ENCODE measurements around the gene MALRD1.

The MALRD1 gene

DNA sequence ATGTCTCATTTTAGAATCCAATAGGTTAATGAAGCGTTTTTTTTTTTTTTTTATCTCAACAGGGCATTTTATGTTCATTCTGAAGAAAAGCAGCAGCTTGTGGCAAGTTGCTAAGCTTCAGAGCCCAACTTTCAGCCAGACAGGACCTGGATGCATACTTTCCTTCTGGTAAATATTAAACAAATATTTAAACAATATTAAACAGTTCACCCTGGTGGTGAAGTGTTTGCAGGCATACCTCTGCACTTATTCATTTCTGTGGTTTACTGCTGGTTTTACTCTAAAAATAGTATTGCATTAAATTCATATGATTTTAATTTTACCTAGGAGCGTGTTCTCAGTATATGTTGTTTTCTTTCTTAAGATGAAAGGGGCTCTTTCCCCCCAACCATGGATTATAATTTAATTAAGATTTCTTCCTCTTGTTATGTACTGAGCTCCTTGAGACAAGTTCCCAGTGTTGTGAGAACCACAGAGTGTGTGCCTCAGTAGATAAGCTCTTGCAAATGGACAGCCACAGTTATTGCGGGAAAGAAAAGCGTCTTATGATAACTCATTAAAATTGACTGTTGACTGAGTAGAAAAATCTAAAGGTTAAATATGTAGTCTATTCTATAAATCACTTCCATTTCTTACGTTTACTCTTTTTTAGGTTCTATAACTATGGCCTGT lies 155.8 kb downstream of the MALRD1 start:
- Mint-ChIP-seq H3K9me3 (peaks cover 0 to 8% of the 10 kb centered on the region in 2 donors), H3K27me3 (no peaks in the 10 kb centered on the region), H3K4me1 (ENCODE audit: low read depth in 2 of 2) (no peaks in the 10 kb centered on the region), H3K4me3 (no peak overlapping the region), H3K27ac (no peak overlapping the region), H3K36me3 (ENCODE audit: insufficient read depth) (no peaks in the 10 kb centered on the region)
- DNase-seq (no peak), ATAC-seq (replicated peaks) (no peak)

DNA sequence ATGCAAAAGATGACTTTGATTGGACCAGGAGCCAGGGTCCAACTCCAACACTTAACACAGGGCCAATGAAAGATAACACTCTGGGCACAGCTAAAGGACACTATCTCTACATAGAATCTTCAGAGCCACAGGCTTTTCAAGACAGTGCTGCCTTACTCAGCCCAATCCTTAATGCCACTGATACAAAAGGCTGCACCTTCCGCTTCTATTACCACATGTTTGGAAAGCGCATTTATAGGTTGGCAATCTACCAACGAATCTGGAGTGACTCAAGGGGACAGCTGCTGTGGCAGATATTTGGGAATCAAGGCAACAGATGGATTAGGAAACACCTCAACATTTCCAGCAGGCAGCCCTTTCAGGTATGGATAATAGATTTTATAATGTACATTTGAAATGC lies 160.7 kb downstream of the MALRD1 start:
- no peak for DNase-seq
- Mint-ChIP-seq H3K27me3 (no peaks in the 10 kb centered on the region), H3K36me3 (ENCODE audit: insufficient read depth) (no peaks in the 10 kb centered on the region), H3K4me1 (ENCODE audit: low read depth in 2 of 2) (no peaks in the 10 kb centered on the region), H3K27ac (no peak overlapping the region), H3K4me3 (no peak overlapping the region), H3K9me3 (peaks cover 0 to 7% of the 10 kb centered on the region in 2 donors)
- ATAC-seq (replicated peaks), result no peak

DNA sequence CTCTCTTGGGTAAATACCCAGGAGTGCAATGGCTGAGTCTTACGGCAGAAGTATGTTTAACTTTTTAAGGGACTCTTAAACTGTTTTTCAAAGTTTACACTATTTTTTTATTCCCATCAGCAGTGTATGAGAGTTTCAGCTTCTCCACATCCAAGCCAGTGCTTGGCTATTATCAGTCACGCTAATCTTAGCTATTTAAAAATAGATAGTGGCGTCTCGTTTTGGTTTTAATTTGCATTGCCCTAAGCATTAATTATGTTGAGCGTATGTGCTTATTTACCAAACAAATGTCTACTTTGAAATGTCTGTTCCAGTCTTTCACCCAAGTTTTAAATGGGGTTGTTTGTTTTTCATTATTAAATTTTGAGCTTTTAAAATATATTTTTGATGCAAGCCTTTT lies 164.0 kb downstream of the MALRD1 start:
- ATAC-seq (replicated peaks) (no peak), DNase-seq (no peak)
- Mint-ChIP-seq H3K4me3 (no peak overlapping the region), H3K27ac (no peak overlapping the region), H3K27me3 (no peaks in the 10 kb centered on the region), H3K4me1 (ENCODE audit: low read depth in 2 of 2) (no peaks in the 10 kb centered on the region), H3K36me3 (ENCODE audit: insufficient read depth) (no peaks in the 10 kb centered on the region), H3K9me3 (peaks cover 0 to 14% of the 10 kb centered on the region in 2 donors)

- ATAC-seq (replicated peaks) (no peak), DNase-seq (no peak)
- no peaks in the 10 kb centered on the region for H3K36me3 Mint-ChIP-seq (ENCODE audit: insufficient read depth)
- no peaks in the 10 kb centered on the region for H3K4me1 Mint-ChIP-seq (ENCODE audit: low read depth in 2 of 2)
- H3K27me3 Mint-ChIP-seq, result no peaks in the 10 kb centered on the region
- H3K27ac Mint-ChIP-seq, result no peak overlapping the region
- no peak overlapping the region for H3K4me3 Mint-ChIP-seq
- H3K9me3 Mint-ChIP-seq, result peaks cover 11% of the 10 kb centered on the region in 2 donors
These were observed 172.6 kb downstream of the MALRD1 start for GRCh38 chr10:19221216-19221615.

- no peak for ATAC-seq (replicated peaks)
- Mint-ChIP-seq H3K4me3 (no peak overlapping the region), H3K36me3 (ENCODE audit: insufficient read depth) (no peaks in the 10 kb centered on the region), H3K9me3 (peaks cover 5 to 16% of the 10 kb centered on the region in 2 donors), H3K27me3 (no peaks in the 10 kb centered on the region), H3K4me1 (ENCODE audit: low read depth in 2 of 2) (no peaks in the 10 kb centered on the region), H3K27ac (no peak overlapping the region)
- no peak for DNase-seq
These were observed 177.4 kb downstream of the MALRD1 start for GRCh38 chr10:19226025-19226424.

DNA sequence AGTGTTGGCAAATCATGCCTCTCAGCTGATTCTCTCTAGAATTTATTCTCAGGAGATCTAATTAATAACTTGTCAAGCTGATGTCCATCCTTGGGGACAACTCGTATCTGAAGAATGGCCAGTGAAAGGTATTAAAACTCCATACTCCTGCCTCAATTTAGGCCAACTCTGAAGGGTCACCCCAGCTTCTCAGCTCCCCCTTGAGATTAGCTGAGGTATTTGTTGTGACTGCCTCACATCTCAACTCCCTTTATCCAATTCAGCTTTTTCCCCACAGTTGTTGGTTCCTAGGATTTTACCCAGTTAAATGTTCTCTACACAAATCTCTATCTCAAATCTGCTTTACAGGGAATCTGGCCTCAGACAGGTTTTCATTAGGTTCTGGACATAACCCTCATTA lies 182.4 kb downstream of the MALRD1 start:
- no peak for DNase-seq

DNA sequence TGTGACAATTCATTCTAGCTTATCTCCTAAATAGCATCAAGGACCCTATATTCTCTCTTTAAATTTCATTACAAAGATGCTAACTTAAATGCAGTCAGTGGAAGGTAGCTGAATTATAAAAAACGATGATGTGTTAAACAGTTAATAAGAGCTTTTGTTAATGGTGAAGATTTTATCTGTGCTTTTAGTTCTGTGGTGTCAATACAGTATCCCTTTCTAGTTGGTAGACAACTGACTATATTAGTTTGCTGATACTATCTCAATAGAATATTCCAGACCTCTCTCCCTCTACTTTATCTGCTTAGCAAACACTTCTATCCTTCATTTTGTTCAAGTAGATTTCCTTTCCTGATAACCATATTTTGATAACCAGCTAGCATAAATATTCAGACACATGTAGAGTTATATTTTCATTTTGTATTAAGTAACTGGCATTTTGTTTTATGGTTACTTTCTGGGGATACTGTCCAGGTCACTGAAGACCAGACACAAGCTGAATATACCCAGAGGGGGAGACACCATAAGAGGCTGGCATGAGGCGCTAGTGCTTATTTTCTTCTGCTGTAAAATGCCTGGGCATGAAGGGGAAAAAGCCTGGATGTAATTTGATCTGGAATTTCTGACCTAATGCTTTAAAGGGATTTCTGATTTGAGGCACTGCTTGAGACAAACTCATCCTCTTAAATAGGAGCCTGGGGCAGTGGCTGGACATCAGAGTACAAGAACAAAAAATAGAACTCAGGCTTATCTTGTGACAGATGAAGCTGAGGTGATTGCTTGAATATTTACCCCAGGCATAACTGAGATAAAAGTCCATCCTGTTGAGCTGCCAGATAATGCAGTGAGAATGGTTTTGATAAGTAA lies 197.5 kb downstream of the MALRD1 start:
- Mint-ChIP-seq H3K27me3 (no peaks in the 10 kb centered on the region), H3K4me1 (ENCODE audit: low read depth in 2 of 2) (no peaks in the 10 kb centered on the region), H3K36me3 (ENCODE audit: insufficient read depth) (no peaks in the 10 kb centered on the region), H3K4me3 (no peak overlapping the region), H3K9me3 (peaks cover 7 to 9% of the 10 kb centered on the region in 2 donors), H3K27ac (no peak overlapping the region)
- DNase-seq, result no peak
- ATAC-seq (replicated peaks), result no peak

More for the DNA sequence above, 182.4 kb downstream of the MALRD1 start:
- no peaks in the 10 kb centered on the region for H3K27me3 Mint-ChIP-seq
- H3K4me3 Mint-ChIP-seq, result no peak overlapping the region
- H3K36me3 Mint-ChIP-seq (ENCODE audit: insufficient read depth), result no peaks in the 10 kb centered on the region
- H3K27ac Mint-ChIP-seq, result peak overlapping the region in 1 of 2 donors; percentile 41
- peaks cover 5 to 15% of the 10 kb centered on the region in 2 donors for H3K9me3 Mint-ChIP-seq
- no peaks in the 10 kb centered on the region for H3K4me1 Mint-ChIP-seq (ENCODE audit: low read depth in 2 of 2)
- ATAC-seq (replicated peaks), result no peak

GRCh38 chr10:19247843-19248242 lies 199.2 kb downstream of the MALRD1 start:
- H3K27me3 Mint-ChIP-seq, result no peaks in the 10 kb centered on the region
- no peaks in the 10 kb centered on the region for H3K36me3 Mint-ChIP-seq (ENCODE audit: insufficient read depth)
- no peak overlapping the region for H3K27ac Mint-ChIP-seq
- no peaks in the 10 kb centered on the region for H3K4me1 Mint-ChIP-seq (ENCODE audit: low read depth in 2 of 2)
- ATAC-seq (replicated peaks) (no peak), DNase-seq (no peak)
- peaks cover 4 to 8% of the 10 kb centered on the region in 2 donors for H3K9me3 Mint-ChIP-seq
- H3K4me3 Mint-ChIP-seq, result no peak overlapping the region

DNA sequence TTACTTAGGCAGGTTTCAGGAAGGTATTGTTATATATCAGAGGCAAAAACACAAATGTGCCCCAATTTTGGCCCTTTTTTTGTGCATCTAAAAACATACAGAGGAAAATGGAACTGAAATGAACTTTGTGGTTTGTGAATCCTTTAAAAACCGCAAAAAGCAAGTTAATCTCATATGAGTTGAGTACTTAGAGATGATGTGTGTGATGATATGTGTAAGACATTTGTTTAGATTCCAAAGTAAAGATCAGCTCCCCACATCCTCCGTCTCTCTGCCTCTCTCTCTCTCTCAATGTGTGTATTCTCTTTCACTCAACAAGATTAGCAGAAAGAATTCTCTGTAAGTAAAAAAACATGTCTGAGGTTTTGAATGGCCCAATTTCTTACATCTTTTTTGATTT lies 201.9 kb downstream of the MALRD1 start:
- no peak for DNase-seq
- no peak overlapping the region for H3K4me3 Mint-ChIP-seq

DNA sequence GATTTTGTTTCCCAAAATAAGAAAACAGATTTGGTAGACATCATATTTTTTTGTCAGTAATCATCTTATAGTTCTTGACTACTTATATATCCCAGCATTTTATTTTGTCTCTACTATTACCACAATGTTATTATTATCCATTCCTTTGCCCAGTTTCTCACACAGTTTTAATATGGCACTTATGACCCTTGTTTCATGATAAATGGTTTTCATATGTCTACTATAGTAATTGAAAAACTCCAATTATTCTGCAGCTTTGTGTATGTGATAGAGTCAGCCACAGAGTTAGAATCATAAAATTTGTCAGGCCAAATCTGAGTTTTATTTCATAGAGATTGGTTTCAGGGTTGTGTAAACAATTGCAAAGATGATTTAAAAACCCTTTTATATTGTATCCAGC lies 203.9 kb downstream of the MALRD1 start:
- Mint-ChIP-seq H3K27me3 (no peaks in the 10 kb centered on the region), H3K4me3 (no peak overlapping the region), H3K9me3 (peaks cover 0 to 4% of the 10 kb centered on the region in 2 donors), H3K4me1 (ENCODE audit: low read depth in 2 of 2) (no peaks in the 10 kb centered on the region), H3K27ac (no peak overlapping the region), H3K36me3 (ENCODE audit: insufficient read depth) (no peaks in the 10 kb centered on the region)
- ATAC-seq (replicated peaks) (no peak), DNase-seq (no peak)

More for the DNA sequence above, 201.9 kb downstream of the MALRD1 start:
- Mint-ChIP-seq H3K9me3 (peaks cover 0 to 9% of the 10 kb centered on the region in 2 donors), H3K27ac (no peak overlapping the region), H3K27me3 (no peaks in the 10 kb centered on the region), H3K4me1 (ENCODE audit: low read depth in 2 of 2) (no peaks in the 10 kb centered on the region), H3K36me3 (ENCODE audit: insufficient read depth) (no peaks in the 10 kb centered on the region)
- ATAC-seq (replicated peaks), result no peak

DNA sequence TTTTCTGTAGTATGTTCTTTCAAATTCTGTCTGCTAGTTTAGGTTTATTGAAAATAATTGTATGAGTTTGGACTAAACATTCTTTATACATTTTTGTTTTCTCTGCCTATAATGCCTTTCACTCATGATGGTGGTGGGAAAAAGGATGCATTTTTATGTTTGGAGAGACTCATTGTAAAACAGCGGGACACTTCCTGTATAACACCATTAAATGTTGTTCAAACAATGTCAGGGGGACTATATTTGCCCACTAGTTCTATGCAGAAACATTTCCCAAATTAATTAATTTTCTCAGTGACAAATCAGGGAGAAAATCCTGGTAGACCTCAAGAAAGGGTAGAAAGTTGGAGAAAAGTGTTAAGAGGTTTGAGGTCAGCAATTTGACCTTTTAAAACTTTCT lies 207.7 kb downstream of the MALRD1 start:
- no peak overlapping the region for H3K4me3 Mint-ChIP-seq
- no peaks in the 10 kb centered on the region for H3K4me1 Mint-ChIP-seq (ENCODE audit: low read depth in 2 of 2)
- H3K9me3 Mint-ChIP-seq, result peaks cover 0 to 4% of the 10 kb centered on the region in 2 donors
- no peak overlapping the region for H3K27ac Mint-ChIP-seq
- ATAC-seq (replicated peaks) (no peak), DNase-seq (no peak)
- no peaks in the 10 kb centered on the region for H3K27me3 Mint-ChIP-seq
- H3K36me3 Mint-ChIP-seq (ENCODE audit: insufficient read depth), result no peaks in the 10 kb centered on the region

- ATAC-seq (replicated peaks) (no peak), DNase-seq (no peak)
- Mint-ChIP-seq H3K4me1 (ENCODE audit: low read depth in 2 of 2) (no peaks in the 10 kb centered on the region), H3K4me3 (no peak overlapping the region), H3K9me3 (peaks cover 5 to 9% of the 10 kb centered on the region in 2 donors), H3K27me3 (no peaks in the 10 kb centered on the region), H3K27ac (no peak overlapping the region), H3K36me3 (ENCODE audit: insufficient read depth) (peaks cover 3% of the 10 kb centered on the region)
These were observed 214.7 kb downstream of the MALRD1 start for GRCh38 chr10:19263262-19263661.

- Mint-ChIP-seq H3K27ac (no peak overlapping the region), H3K27me3 (no peaks in the 10 kb centered on the region), H3K9me3 (peaks cover 1 to 7% of the 10 kb centered on the region in 2 donors), H3K4me3 (no peak overlapping the region), H3K4me1 (ENCODE audit: low read depth in 2 of 2) (no peaks in the 10 kb centered on the region), H3K36me3 (ENCODE audit: insufficient read depth) (no peaks in the 10 kb centered on the region)
- DNase-seq (no peak), ATAC-seq (replicated peaks) (no peak)
These were observed 234.7 kb downstream of the MALRD1 start for GRCh38 chr10:19283285-19283684.

DNA sequence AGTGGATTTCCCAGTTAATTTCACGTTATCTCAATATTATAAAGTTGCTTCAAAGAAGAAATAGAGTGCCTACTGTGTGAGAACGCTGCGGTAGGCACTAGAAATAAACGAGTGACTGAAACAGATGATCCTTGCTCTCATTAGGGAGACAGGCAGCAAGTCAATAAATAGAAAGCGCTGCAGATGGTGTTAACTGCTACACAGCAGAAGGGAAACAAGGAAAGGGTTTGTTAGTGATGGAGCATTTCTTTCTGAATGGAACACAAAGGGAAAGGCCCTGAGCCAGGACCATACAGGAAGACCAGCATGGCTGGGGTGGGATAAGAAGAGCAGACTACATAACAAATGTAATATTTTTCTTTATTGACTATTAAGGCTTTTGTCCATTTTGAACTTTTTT lies 235.2 kb downstream of the MALRD1 start:
- no peak overlapping the region for H3K4me3 Mint-ChIP-seq
- no peak for ATAC-seq (replicated peaks)
- no peaks in the 10 kb centered on the region for H3K36me3 Mint-ChIP-seq (ENCODE audit: insufficient read depth)
- no peaks in the 10 kb centered on the region for H3K4me1 Mint-ChIP-seq (ENCODE audit: low read depth in 2 of 2)
- no peak for DNase-seq
- H3K27me3 Mint-ChIP-seq, result no peaks in the 10 kb centered on the region
- peaks cover 1 to 12% of the 10 kb centered on the region in 2 donors for H3K9me3 Mint-ChIP-seq
- H3K27ac Mint-ChIP-seq, result no peak overlapping the region
